KMS-11 (cell line): Measurements from ENCODE around the gene TNFSF15.

Experiments used
- H2AFZ ChIP-seq: fragments of 200-600 bp; sonication (generic); 2 replicates; pipeline ENCODE4 v1.6.1; 2016; ENCODE audit warnings: antibody characterized with exemption, mixed run types, low read depth
- H3K27ac ChIP-seq: fragments of 200-600 bp; sonication (generic); 2 replicates; pipeline ENCODE4 v1.6.1; 2016; ENCODE audit warnings: mild to moderate bottlenecking, mixed run types
- H3K27me3 ChIP-seq: fragments of 200-600 bp; sonication (generic); 2 replicates; pipeline ENCODE4 v1.6.1; 2017; ENCODE audit warnings: mild to moderate bottlenecking, low read depth, mixed run types, moderate library complexity; ENCODE audit not compliant: insufficient read depth
- H3K36me3 ChIP-seq: fragments of 200-600 bp; sonication (generic); 2 replicates; pipeline ENCODE4 v1.6.1; 2017; ENCODE audit warnings: mild to moderate bottlenecking, mixed run types; ENCODE audit not compliant: insufficient read depth
- H3K4me1 ChIP-seq: fragments of 200-600 bp; sonication (generic); 2 replicates; pipeline ENCODE4 v1.6.1; 2016; ENCODE audit warnings: mild to moderate bottlenecking, low read depth, mixed run types; ENCODE audit not compliant: poor library complexity, severe bottlenecking
- H3K4me2 ChIP-seq: fragments of 200-600 bp; sonication (generic); 2 replicates; pipeline ENCODE4 v1.7.0; 2016; ENCODE audit warnings: mild to moderate bottlenecking, mixed run types
- H3K4me3 ChIP-seq: fragments of 200-600 bp; sonication (generic); IDR thresholded peaks from 2 replicates; pipeline ENCODE4 v1.6.1; 2017; ENCODE audit warnings: low read depth, low read length, mixed read lengths; ENCODE audit not compliant: insufficient read depth
- H3K79me2 ChIP-seq: fragments of 200-600 bp; sonication (generic); 2 replicates; pipeline ENCODE4 v1.6.1; 2016; ENCODE audit warnings: low read depth, mixed run types; ENCODE audit not compliant: insufficient read depth
- H3K9ac ChIP-seq: fragments of 200-600 bp; sonication (generic); 2 replicates; pipeline ENCODE4 v1.6.1; 2016; ENCODE audit warnings: mild to moderate bottlenecking, mixed run types
- H4K20me1 ChIP-seq: fragments of 200-600 bp; sonication (generic); 2 replicates; pipeline ENCODE4 v1.6.1; 2016; ENCODE audit warnings: mild to moderate bottlenecking, mixed run types; ENCODE audit not compliant: insufficient read depth
- CTCF ChIP-seq: fragments of 200-600 bp; sonication (generic); conservative IDR thresholded peaks from 2 replicates; pipeline ENCODE4 v1.6.1; 2017; ENCODE audit warnings: low read depth, mild to moderate bottlenecking, antibody characterized with exemption, low read length, moderate library complexity, mixed read lengths

Gene TNFSF15

GRCh38 chr9:114792396-114792795, 13.4 kb downstream of the TNFSF15 start:
- no peak for TF ChIP-seq CTCF
- Histone ChIP-seq H3K4me3 (no peak overlapping the region), H2AFZ (no peak overlapping the region), H3K36me3 (no peaks in the 10 kb centered on the region), H3K27ac (no peak overlapping the region), H3K4me1 (no peaks in the 10 kb centered on the region), H3K27me3 (no peaks in the 10 kb centered on the region), H4K20me1 (no peaks in the 10 kb centered on the region), H3K9ac (no peak overlapping the region), H3K79me2 (no peaks in the 10 kb centered on the region), H3K4me2 (no peak overlapping the region)

GRCh38 chr9:114791736-114792135, 14.1 kb downstream of the TNFSF15 start:
- H3K27ac ChIP-seq = no peak overlapping the region
- H3K9ac ChIP-seq = no peak overlapping the region
- H4K20me1 ChIP-seq = no peaks in the 10 kb centered on the region
- no peaks in the 10 kb centered on the region for H3K27me3 ChIP-seq
- no peak overlapping the region for H3K4me3 ChIP-seq
- TF ChIP-seq CTCF = no peak
- H3K4me1 ChIP-seq = no peaks in the 10 kb centered on the region
- H3K79me2 ChIP-seq = no peaks in the 10 kb centered on the region
- H3K36me3 ChIP-seq = no peaks in the 10 kb centered on the region
- H2AFZ ChIP-seq = no peak overlapping the region
- no peak overlapping the region for H3K4me2 ChIP-seq

DNA sequence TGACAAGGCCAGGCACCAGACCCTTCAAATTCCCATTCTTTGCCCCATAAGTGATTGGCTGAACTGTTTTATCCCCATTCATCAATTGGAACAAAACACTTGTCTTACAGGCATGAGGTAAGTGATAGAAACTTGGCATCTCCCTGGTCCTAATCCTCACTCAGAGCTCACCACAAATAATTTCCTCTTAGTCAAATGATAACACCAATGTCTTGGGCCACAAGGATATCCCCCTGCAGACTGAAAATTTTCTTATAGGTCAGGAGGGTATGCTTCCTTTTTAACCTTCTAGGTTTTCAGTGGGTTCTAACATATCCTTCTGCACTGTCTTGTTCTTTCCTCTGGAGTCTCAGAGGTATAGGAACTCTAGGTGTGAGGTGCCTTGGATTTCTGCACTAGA, 14.5 kb downstream of the TNFSF15 start:
- TF ChIP-seq CTCF = no peak

GRCh38 chr9:114790521-114790920, 15.3 kb downstream of the TNFSF15 start:
- Histone ChIP-seq H3K36me3 (no peaks in the 10 kb centered on the region), H3K27me3 (no peaks in the 10 kb centered on the region), H3K4me1 (no peaks in the 10 kb centered on the region), H2AFZ (no peak overlapping the region), H3K79me2 (no peaks in the 10 kb centered on the region), H3K27ac (no peak overlapping the region), H4K20me1 (no peaks in the 10 kb centered on the region), H3K4me2 (no peak overlapping the region), H3K9ac (no peak overlapping the region), H3K4me3 (no peak overlapping the region)
- TF ChIP-seq CTCF = no peak

More for the DNA sequence above, 14.5 kb downstream of the TNFSF15 start:
- H3K27me3 ChIP-seq = no peaks in the 10 kb centered on the region
- no peak overlapping the region for H2AFZ ChIP-seq
- H3K79me2 ChIP-seq = no peaks in the 10 kb centered on the region
- H3K4me3 ChIP-seq = no peak overlapping the region
- no peak overlapping the region for H3K9ac ChIP-seq
- no peaks in the 10 kb centered on the region for H3K36me3 ChIP-seq
- no peaks in the 10 kb centered on the region for H3K4me1 ChIP-seq
- no peak overlapping the region for H3K27ac ChIP-seq
- no peaks in the 10 kb centered on the region for H4K20me1 ChIP-seq
- H3K4me2 ChIP-seq = no peak overlapping the region
